ENCODE measurements around the gene POU2AF2.
"Not testable (repeated sequence)": the region's sequence is repeated elsewhere in the genome, so short reads cannot be mapped to it uniquely, and the experiment has no call there.

The POU2AF2 gene

DNA sequence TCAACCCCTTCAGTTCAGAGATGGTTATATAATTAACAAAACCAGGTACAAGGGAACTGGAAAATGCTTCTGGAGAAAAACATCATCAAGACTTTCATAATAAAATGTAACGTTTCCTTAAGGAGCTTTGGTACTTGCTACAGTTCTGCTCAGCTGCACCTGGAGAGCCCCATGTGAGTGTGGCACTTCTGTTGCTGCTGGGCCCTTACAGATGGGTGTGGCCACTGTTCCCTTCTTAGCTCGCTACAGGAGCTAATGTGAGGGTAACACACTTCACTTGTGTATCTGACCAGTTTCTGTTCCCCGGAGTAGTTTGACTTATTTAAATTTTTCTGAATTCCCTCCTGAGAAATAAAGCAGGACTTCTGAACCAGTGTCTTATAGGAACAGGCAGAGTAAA lies 56.8 kb downstream of the POU2AF2 start:
- no peak for DNase-seq (ENCODE audit: low read depth in 2 of 2)

DNA sequence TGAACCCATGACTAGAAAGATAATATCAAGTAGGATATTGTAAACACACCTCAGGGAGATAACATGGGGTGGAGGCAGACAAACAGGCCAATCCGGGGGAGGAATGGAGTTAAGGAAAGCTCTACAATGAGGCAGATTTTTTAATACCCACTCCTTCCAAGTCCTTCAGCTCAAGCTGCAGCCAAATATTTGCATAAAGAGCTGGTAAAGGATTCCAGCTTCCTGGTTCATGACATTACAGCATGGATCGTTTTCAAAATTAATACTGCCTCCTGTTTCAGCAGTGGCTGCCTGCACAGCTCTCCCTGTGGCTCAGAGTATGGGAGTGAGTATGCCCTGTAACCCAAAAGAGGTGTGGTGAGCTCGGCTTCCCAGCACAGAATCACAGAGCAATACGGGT lies 57.9 kb downstream of the POU2AF2 start:
- no peak for DNase-seq (ENCODE audit: low read depth in 2 of 2)

DNA sequence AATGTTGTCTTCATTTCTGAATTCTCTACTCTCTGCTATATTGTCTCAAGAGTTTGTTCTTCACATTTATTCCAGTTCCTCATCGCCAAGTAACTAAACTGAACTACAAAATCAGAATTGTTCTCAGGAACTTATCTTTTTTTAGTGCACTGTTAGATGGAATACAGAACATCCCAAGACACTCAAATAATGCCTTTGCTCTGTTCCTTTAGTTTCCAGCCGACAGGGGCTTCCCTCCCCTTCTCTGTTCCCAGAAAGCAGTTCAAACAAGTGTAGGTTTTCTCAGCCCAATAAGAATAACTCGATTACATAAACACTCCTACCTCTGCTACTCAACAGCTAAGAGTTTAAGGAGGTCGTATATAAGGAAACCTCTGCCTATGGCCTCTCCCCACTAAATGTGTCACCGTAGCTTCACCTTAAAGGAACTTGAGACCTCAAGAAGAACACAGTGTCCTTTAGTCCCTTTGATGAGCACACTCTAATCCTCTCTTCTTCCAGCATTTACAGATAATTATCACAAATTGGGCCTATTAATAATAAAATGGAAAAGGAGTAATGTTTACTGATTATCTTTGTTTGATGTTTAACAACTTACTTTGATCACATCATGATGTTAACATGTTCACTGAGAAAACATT lies 59.8 kb downstream of the POU2AF2 start:
- DNase-seq (ENCODE audit: low read depth in 2 of 2): no peak

- no peak for DNase-seq (ENCODE audit: low read depth in 2 of 2)
These were observed 60.4 kb downstream of the POU2AF2 start for GRCh38 chr11:111305876-111306275.

- no peak for DNase-seq (ENCODE audit: low read depth in 2 of 2)
These were observed 60.8 kb downstream of the POU2AF2 start for GRCh38 chr11:111306321-111306720.

- DNase-seq (ENCODE audit: low read depth in 2 of 2): no peak
These were observed 62.1 kb downstream of the POU2AF2 start for GRCh38 chr11:111307472-111308108.

DNA sequence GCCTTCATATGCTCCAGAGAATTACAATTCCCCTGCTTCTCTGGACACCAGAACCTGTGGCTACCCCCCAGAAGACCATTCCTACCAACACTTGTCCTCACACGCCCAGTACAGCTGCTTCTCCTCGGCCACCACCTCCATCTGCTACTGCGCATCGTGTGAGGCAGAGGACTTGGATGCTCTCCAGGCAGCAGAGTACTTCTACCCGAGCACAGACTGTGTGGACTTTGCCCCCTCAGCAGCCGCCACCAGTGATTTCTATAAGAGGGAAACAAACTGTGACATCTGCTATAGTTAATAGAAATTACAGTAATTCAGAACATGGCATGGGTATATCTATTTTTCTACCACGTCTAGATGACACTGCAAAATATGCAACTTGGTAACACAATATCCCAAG lies 62.6 kb downstream of the POU2AF2 start:
- DNase-seq (ENCODE audit: low read depth in 2 of 2): no peak

GRCh38 chr11:111309215-111309915 lies 63.8 kb downstream of the POU2AF2 start:
- no peak for DNase-seq (ENCODE audit: low read depth in 2 of 2)

GRCh38 chr11:111310088-111310487 lies 64.6 kb downstream of the POU2AF2 start:
- DNase-seq (ENCODE audit: low read depth in 2 of 2): no peak

GRCh38 chr11:111310723-111311122 lies 65.2 kb downstream of the POU2AF2 start:
- DNase-seq (ENCODE audit: low read depth in 2 of 2): no peak

- no peak for DNase-seq (ENCODE audit: low read depth in 2 of 2)
These were observed 66.6 kb downstream of the POU2AF2 start for GRCh38 chr11:111312076-111312475.

- no peak for DNase-seq (ENCODE audit: low read depth in 2 of 2)
These were observed 73.8 kb downstream of the POU2AF2 start for GRCh38 chr11:111319296-111319695.

DNA sequence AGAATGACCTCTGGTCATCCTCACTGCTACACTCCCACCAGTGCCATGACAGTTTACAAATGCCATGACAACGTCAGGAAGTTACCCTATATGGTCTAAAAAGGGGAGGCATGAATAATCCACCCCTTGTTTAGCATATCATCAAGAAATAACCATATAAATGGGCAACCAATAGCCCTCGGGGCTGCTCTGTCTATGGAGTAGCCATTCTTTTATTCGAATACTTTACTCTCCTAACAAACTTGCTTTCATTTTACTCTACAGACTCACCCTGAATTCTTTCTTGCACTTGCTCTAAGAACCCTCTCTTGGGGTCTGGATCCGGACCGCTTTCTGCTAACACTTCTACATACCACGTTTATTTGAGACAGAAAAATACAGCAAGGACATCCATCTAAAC lies 74.7 kb downstream of the POU2AF2 start:
- DNase-seq (ENCODE audit: low read depth in 2 of 2): not testable (repeated sequence)

DNA sequence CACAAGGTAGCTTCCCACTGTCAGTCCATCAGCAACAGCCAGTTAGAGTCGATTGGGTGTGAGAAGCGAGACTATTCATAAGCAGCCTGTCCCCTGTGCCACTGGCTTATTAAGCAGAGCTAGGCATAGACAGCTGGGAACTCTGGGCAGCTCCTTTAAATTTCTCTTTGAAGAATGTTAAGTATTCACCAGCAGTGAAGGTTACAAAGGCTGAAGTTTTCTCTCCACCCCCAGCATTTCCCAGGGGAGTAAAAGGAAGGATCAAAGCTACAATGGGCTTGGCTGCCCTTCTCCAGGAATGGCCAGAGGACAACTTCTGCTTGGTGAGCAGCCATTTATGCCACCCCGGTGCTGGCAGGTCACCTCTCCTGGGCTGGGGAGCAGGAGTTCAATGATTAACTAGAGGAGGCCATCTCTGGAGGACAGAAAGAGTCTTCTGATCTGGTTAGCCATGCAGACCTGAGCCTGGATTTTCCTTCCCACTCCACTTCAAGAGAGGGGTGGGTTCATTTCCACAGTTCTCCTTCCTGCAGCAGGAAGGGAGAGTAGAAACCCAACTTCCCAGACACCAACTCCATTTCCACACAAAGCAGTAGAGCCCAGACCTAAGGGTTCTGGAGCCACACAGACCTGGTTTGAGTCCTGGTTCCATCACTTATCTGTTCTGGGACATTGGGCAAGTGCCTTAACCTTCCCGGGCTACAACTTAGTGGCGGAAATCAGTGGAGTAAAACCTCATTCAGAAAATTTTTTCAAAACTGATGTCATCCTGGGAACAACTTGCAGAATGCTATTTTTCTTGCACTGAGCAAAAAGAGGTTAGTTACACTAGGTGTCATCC lies 75.4 kb downstream of the POU2AF2 start:
- no peak for DNase-seq (ENCODE audit: low read depth in 2 of 2)

- DNase-seq (ENCODE audit: low read depth in 2 of 2): no peak
These were observed 77.0 kb downstream of the POU2AF2 start for GRCh38 chr11:111322534-111322933.

GRCh38 chr11:111324277-111324720 lies 78.8 kb downstream of the POU2AF2 start:
- DNase-seq (ENCODE audit: low read depth in 2 of 2): no peak

- no peak for DNase-seq (ENCODE audit: low read depth in 2 of 2)
These were observed 79.7 kb downstream of the POU2AF2 start for GRCh38 chr11:111325259-111325658.

DNA sequence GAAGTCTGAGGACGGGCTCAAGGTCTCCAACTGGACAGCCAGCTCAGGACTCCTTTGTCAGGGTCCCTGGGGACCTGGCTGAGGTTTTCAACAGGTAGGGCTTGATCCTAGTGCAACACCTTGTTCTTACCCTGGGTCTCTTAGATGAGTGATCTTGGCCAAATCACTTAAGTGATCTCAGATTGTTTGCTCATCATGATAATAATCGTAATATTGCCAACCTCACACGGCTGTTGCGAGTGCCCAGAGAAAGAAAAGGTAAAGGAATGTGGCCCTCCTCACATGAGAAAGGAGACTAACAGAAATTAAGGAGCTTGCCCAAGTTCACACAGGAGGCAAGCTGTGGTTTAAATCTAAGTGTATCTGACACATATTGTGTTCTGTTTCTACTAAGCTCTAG lies 81.3 kb downstream of the POU2AF2 start:
- DNase-seq (ENCODE audit: low read depth in 2 of 2): no peak

GRCh38 chr11:111327908-111328624 lies 82.5 kb downstream of the POU2AF2 start:
- DNase-seq (ENCODE audit: low read depth in 2 of 2): no peak

DNA sequence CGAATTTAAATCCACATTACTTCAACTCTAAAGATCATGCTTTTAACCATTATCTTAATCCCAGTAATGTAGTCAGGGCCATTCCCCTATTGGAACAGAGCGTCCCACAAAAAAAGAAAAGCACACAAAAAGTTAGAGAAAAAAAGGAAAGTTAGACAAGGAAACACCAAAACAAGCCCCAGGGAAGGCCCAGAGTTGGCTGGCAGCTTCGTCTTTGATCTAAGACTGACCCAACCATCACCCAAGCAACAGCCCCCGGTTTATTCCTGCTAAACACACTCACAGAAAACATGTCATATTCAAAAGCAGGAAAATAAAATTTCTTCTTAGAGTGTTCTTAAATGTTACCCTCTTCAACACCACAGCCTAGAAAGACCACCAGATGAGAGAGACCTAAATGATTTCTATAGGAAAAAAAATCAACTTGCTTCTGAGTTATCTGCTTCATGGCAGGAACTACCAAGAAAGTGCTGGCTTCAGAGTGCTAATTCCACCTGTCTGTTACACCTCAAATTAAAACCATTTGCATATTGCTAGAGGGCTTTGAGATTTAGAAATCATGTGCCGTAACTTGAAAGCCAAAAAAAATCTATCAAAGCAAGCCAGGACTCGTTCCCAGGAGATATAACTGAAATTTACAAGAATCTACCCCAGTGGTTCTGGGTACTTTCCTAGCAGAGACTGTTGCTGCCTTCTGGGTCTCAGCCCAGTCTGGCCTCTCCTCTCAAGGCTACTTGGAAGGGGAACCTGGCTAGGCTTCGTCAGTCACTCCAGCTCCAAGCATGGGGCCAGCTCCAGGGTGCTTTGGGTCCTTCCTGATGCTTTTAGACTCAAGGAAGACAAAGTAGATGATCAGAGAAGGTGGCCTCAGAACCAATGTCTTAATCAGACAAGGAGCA lies 84.0 kb downstream of the POU2AF2 start:
- DNase-seq (ENCODE audit: low read depth in 2 of 2): no peak
